ENCODE results near the gene HSPA12A.

- TF ChIP-seq CTCF (IDR thresholded peaks at IDR 0.05; ENCODE audit: insufficient read depth, low read depth, low read length): no peak
- no peak for TF ChIP-seq EZH2 (IDR thresholded peaks at IDR 0.05; ENCODE audit: insufficient read depth, low read length)
Measured at GRCh38 chr10:116699471-116700150, 42.8 kb downstream of the HSPA12A start.
